AG04449 (cell line): Measurements from ENCODE around the gene NTM.

Experiments
- CTCF ChIA-PET: fragments of 350-600 bp; formaldehyde crosslinking; extraction: SDS; loops from one replicate; lab custom pipeline; 2021; ENCODE audit warnings: antibody characterized with exemption; lab: Yijun Ruan, JAX
- POLR2A ChIA-PET: fragments of 400-600, 350-600 bp; formaldehyde crosslinking; extraction: SDS; loops from one replicate; lab custom pipeline; 2020; ENCODE audit warnings: antibody characterized with exemption, inconsistent platforms; lab: Yijun Ruan, JAX
- DNase-seq: peaks from one replicate; pipeline ENCODE4 v3.0.0-alpha.2; 2010; ENCODE audit warnings: low read depth, low spot score
- H3K4me3 ChIP-seq: 2 replicates; pipeline ENCODE4 v1.5.1; 2011; ENCODE audit warnings: low read depth, mild to moderate bottlenecking, control low read depth, low read length
- TF ChIP-seq, protein P1 (sequence below): IDR thresholded peaks from one replicate; pipeline ENCODE4 v1.5.1; 2011; ENCODE audit warnings: mild to moderate bottlenecking, moderate library complexity, low read length, control low read depth, inconsistent platforms; ENCODE audit not compliant: insufficient read depth; ENCODE audit errors: missing control alignments

Gene NTM

DNA sequence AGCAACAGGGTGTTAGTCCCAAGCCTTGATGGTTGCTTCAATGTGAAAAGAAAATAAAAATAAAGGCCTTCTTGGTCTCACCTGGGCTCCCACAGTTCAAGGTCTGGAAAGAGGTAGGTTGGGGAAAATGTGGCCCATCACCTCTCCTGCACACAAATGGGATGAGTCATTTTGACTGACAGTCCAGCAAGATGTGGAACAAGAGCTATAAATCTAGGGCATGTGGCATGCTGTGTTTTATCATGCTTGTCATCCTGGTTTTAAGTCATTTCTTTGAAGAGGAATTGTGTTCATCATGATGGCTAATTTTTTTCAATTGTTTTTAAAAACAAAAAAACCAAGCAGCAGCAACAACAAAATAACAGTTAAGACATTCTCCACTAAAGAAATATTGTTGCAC, 503.7 kb downstream of the NTM start:
- TF ChIP-seq, protein P1, sequence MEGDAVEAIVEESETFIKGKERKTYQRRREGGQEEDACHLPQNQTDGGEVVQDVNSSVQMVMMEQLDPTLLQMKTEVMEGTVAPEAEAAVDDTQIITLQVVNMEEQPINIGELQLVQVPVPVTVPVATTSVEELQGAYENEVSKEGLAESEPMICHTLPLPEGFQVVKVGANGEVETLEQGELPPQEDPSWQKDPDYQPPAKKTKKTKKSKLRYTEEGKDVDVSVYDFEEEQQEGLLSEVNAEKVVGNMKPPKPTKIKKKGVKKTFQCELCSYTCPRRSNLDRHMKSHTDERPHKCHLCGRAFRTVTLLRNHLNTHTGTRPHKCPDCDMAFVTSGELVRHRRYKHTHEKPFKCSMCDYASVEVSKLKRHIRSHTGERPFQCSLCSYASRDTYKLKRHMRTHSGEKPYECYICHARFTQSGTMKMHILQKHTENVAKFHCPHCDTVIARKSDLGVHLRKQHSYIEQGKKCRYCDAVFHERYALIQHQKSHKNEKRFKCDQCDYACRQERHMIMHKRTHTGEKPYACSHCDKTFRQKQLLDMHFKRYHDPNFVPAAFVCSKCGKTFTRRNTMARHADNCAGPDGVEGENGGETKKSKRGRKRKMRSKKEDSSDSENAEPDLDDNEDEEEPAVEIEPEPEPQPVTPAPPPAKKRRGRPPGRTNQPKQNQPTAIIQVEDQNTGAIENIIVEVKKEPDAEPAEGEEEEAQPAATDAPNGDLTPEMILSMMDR, result no peak
- CTCF ChIA-PET, result interaction anchor here (1.6 kb wide), 1 partner anchor 126 kb away, joined by 4 read pairs; no protein-coding TSS in a partner anchor
- POLR2A ChIA-PET, result no interaction called here
- H3K4me3 ChIP-seq, result no peak overlapping the region
- DNase-seq, result no peak

DNA sequence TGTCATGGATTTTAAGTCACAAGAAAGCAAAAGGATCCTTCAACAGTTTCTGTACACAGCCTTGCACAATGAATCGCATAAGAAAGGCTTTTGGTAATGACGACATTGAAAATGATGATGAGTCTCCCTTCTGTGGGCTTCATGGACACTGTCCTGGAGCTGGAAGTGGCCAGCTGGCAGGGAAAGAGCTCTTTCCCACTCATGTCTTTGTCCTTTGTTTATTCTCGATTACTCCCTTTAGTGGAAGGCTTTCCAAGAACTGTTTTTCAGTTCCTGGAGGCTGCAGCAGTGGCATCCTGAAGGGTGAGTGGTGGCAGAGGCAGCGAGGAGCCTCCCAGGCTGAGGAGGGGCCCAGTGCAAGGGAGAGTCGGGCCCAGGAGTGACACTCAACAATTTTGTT, 505.2 kb downstream of the NTM start:
- ChIA-PET POLR2A (no interaction called here), CTCF (interaction anchor here (1.1 to 1.5 kb wide), 2 partner anchors 8 to 181 kb away, joined by 3 to 5 read pairs; no protein-coding TSS in a partner anchor)
- no peak for DNase-seq
- no peak overlapping the region for H3K4me3 ChIP-seq
- TF ChIP-seq, protein P1, result no peak

DNA sequence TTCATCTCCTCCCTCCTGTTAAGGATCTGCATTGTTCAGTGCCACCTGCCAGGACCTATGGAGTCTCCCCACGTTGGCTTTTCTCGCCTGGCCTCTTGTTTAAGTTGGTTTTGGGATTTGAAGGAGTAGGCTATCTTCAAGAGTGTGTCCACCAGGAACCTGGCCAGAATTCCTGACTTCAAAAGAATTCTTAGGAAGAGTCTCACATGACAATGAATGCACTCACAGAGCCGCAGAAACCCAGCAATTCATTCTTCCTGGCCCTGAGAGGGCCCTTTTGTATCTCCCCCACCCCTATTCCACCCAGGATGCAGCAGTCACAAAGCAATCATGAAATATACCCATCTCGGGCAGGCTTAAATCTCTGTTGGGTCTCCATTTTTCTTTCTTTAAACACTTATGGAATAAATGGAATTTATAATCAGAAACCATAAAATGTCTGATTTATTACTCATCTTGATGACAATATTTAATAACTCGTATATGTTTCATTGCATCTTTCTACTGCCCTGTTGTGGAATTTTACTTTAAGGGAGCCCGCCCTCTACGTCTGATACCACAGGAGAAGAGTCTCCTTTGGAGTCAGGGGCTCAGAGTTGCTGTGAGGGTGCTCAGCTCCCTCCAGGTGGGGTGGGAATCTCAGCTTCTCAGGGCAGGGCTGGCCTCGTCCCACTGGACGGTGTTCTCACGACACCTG, 507.0 kb downstream of the NTM start:
- H3K4me3 ChIP-seq, result no peak overlapping the region
- ChIA-PET CTCF (interaction anchor here (0.9 to 6.1 kb wide), 7 partner anchors 8 to 249 kb away, joined by 3 to 40 read pairs (median 4); no protein-coding TSS in a partner anchor), POLR2A (no interaction called here)
- no peak for DNase-seq
- TF ChIP-seq, protein P1, result no peak

DNA sequence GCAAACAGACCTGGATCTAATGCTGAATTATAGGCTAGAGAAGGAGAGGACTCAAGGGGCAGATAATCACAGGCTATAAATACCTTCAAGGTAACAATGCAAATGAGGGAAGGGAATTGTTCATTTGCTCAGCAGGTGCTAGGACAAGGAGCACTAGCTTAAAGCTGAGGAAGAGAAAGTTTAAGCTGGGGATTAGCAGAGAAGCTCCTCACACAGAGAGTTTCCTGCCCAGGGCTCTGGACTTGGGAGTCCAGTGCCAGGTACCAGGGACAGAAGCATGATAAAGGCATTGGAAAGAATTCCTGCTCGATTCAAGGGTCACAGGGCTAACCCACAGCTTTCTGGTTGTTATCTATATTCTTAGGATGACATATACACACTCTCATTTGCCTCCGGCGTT, 509.9 kb downstream of the NTM start:
- no peak overlapping the region for H3K4me3 ChIP-seq
- DNase-seq, result no peak
- POLR2A ChIA-PET, result interaction anchor here (0.6 kb wide), 1 partner anchor 200 kb away, joined by 3 read pairs; no protein-coding TSS in a partner anchor
- CTCF ChIA-PET, result interaction anchor here (6.1 kb wide), 1 partner anchor 11 kb away, joined by 40 read pairs; no protein-coding TSS in a partner anchor
- TF ChIP-seq, protein P1, result no peak

DNA sequence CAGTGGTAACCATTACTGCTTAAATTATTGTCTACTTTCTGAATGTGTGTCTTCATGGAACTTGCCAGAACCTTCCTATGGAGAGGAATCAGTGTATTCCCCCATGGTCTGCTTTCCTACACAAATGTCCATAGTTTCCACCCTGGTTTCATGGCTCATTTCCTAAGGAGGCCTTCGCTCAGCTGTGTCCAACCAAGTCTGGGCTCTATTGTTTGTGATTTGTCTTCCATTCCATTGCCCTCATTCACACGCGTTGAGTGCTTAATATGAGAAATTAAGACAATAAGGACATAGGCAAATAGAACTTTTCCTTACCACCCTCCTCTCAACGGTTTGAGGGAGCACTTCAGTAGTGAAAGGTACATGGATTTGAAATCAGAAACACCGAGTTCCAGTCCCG, 510.6 kb downstream of the NTM start:
- ChIA-PET CTCF (interaction anchor here (0.7 to 6.1 kb wide), 2 partner anchors 11 to 246 kb away, joined by 3 to 40 read pairs; no protein-coding TSS in a partner anchor), POLR2A (interaction anchor here (0.6 kb wide), 1 partner anchor 199 kb away, joined by 3 read pairs; no protein-coding TSS in a partner anchor)
- TF ChIP-seq, protein P1, result no peak
- no peak for DNase-seq
- no peak overlapping the region for H3K4me3 ChIP-seq

DNA sequence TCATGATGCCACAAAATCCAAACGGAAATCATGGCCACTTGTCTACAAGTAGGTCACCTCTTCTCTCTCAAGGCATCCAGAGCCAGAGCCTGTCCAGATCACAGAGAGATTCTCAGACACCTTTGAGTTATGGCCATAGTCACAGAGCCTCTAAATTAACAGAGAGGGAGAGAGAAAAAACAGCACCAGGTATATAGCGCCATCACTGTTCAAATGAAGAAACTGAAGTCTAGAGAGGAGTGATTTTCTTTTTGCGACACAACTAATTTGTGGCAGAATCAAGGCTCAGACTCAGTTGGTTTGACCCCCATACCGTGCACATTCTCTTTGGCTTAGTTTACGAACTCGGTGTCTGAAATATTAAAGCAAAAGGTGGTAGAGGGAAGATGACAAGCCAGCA, 512.9 kb downstream of the NTM start:
- H3K4me3 ChIP-seq, result no peak overlapping the region
- DNase-seq, result no peak
- ChIA-PET CTCF (interaction anchor here (0.9 to 6.1 kb wide), 3 partner anchors 14 to 1057 kb away, joined by 3 to 40 read pairs (median 3); no protein-coding TSS in a partner anchor), POLR2A (no interaction called here)
- TF ChIP-seq, protein P1, result no peak
